WTC11 (cell line): Measurements from ENCODE around the gene CDPF1. TPM values are rescaled to one million over a fixed set of nuclear protein-coding genes. Genes with fewer than 3 reads are reported as not detected.

Experiments used
- ATF1 ChIP-seq: sonication (generic); formaldehyde crosslinking; IDR thresholded peaks from 2 replicates; pipeline ENCODE4 v1.8.1; 2023; ENCODE audit warnings: mild to moderate bottlenecking, moderate library complexity, missing genetic modification reagents
- ATF3 ChIP-seq: sonication (generic); formaldehyde crosslinking; conservative IDR thresholded peaks from 2 replicates; pipeline ENCODE4 v1.8.1; 2022; ENCODE audit warnings: mild to moderate bottlenecking, missing genetic modification reagents
- ATF6 ChIP-seq: sonication (generic); formaldehyde crosslinking; IDR thresholded peaks from 2 replicates; pipeline ENCODE4 v1.8.1; 2023; ENCODE audit warnings: mild to moderate bottlenecking, missing genetic modification reagents
- E2F5 ChIP-seq: sonication (generic); formaldehyde crosslinking; IDR thresholded peaks from 2 replicates; pipeline ENCODE4 v1.8.1; 2022; ENCODE audit warnings: mild to moderate bottlenecking, moderate library complexity, missing genetic modification reagents
- ELF4 ChIP-seq: sonication (generic); formaldehyde crosslinking; IDR thresholded peaks from 2 replicates; pipeline ENCODE4 v1.8.1; 2022; ENCODE audit warnings: low read depth, mild to moderate bottlenecking, moderate library complexity, missing genetic modification reagents
- FOXP4 ChIP-seq: sonication (generic); formaldehyde crosslinking; IDR thresholded peaks from 2 replicates; pipeline ENCODE4 v1.8.0; 2022; ENCODE audit warnings: mild to moderate bottlenecking, missing genetic modification reagents
- GABPB1 ChIP-seq: sonication (generic); formaldehyde crosslinking; IDR thresholded peaks from 2 replicates; pipeline ENCODE4 v1.8.1; 2023; ENCODE audit warnings: mild to moderate bottlenecking, missing genetic modification reagents
- JAZF1 ChIP-seq: fragments of 250-450 bp; sonication (Bioruptor Pico); IDR thresholded peaks from 2 replicates; pipeline ENCODE4 v1.9.0; 2021; ENCODE audit warnings: moderate library complexity, mild to moderate bottlenecking, inconsistent platforms
- JUN ChIP-seq: sonication (generic); formaldehyde crosslinking; IDR thresholded peaks from 2 replicates; pipeline ENCODE4 v1.8.0; 2023; ENCODE audit warnings: mild to moderate bottlenecking, missing genetic modification reagents
- KAT7 ChIP-seq: sonication (generic); formaldehyde crosslinking; IDR thresholded peaks from 2 replicates; pipeline ENCODE4 v1.8.1; 2023; ENCODE audit warnings: missing genetic modification reagents, mild to moderate bottlenecking, borderline replicate concordance
- MAX ChIP-seq: sonication (generic); formaldehyde crosslinking; IDR thresholded peaks from 2 replicates; pipeline ENCODE4 v1.8.0; 2022; ENCODE audit warnings: mild to moderate bottlenecking, missing genetic modification reagents
- MYBL2 ChIP-seq: sonication (generic); formaldehyde crosslinking; IDR thresholded peaks from 2 replicates; pipeline ENCODE4 v1.8.1; 2023; ENCODE audit warnings: mild to moderate bottlenecking, moderate library complexity, missing genetic modification reagents
- NFYB ChIP-seq: sonication (generic); formaldehyde crosslinking; conservative IDR thresholded peaks from 2 replicates; pipeline ENCODE4 v1.8.0; 2022; ENCODE audit warnings: low read depth, missing genetic modification reagents
- NR2C2 ChIP-seq: sonication (generic); formaldehyde crosslinking; IDR thresholded peaks from 2 replicates; pipeline ENCODE4 v1.8.0; 2022; ENCODE audit warnings: mild to moderate bottlenecking, missing genetic modification reagents
- NR3C1 ChIP-seq: sonication (generic); formaldehyde crosslinking; conservative IDR thresholded peaks from 2 replicates; pipeline ENCODE4 v1.8.1; 2023; ENCODE audit warnings: low read depth, mild to moderate bottlenecking, missing genetic modification reagents
- PRDM15 ChIP-seq: sonication (generic); formaldehyde crosslinking; IDR thresholded peaks from 2 replicates; pipeline ENCODE4 v1.8.0; 2022; ENCODE audit warnings: missing genetic modification reagents
- PREB ChIP-seq: sonication (generic); formaldehyde crosslinking; IDR thresholded peaks from 2 replicates; pipeline ENCODE4 v1.8.1; 2022; ENCODE audit warnings: mild to moderate bottlenecking, missing genetic modification reagents, moderate library complexity, borderline replicate concordance
- SMAD3 ChIP-seq: sonication (generic); formaldehyde crosslinking; IDR thresholded peaks from 2 replicates; pipeline ENCODE4 v1.8.0; 2022; ENCODE audit warnings: missing genetic modification reagents, mild to moderate bottlenecking, borderline replicate concordance
- SOX15 ChIP-seq: fragments of 250-450 bp; sonication (Bioruptor Pico); IDR thresholded peaks from 2 replicates; pipeline ENCODE4 v1.9.0; 2021; ENCODE audit warnings: mild to moderate bottlenecking
- SP1 ChIP-seq: sonication (generic); formaldehyde crosslinking; conservative IDR thresholded peaks from 2 replicates; pipeline ENCODE4 v1.8.1; 2022; ENCODE audit warnings: missing genetic modification reagents
- TEAD4 ChIP-seq: sonication (generic); formaldehyde crosslinking; IDR thresholded peaks from 2 replicates; pipeline ENCODE4 v1.8.0; 2022; ENCODE audit warnings: mild to moderate bottlenecking, missing genetic modification reagents
- USF1 ChIP-seq: sonication (generic); formaldehyde crosslinking; IDR thresholded peaks from 2 replicates; pipeline ENCODE4 v1.8.0; 2022; ENCODE audit warnings: mild to moderate bottlenecking, missing genetic modification reagents
- ZNF219 ChIP-seq: sonication (generic); formaldehyde crosslinking; IDR thresholded peaks from 2 replicates; pipeline ENCODE4 v1.8.0; 2023; ENCODE audit warnings: missing genetic modification reagents, mild to moderate bottlenecking, borderline replicate concordance
- ZNF232 ChIP-seq: sonication (generic); formaldehyde crosslinking; IDR thresholded peaks from 2 replicates; pipeline ENCODE4 v1.8.0; 2022; ENCODE audit warnings: mild to moderate bottlenecking, missing genetic modification reagents
- ZNF281 ChIP-seq: sonication (generic); formaldehyde crosslinking; IDR thresholded peaks from 2 replicates; pipeline ENCODE4 v1.8.0; 2023; ENCODE audit warnings: mild to moderate bottlenecking, missing genetic modification reagents
- total RNA-seq: library from RNA; stranded (reverse); gene quantifications from 3 replicates; pipeline ENCODE4 v1.2.3, GENCODE V29; 2021

The CDPF1 gene
- total RNA-seq, 1 experiment from 2014 or later: 11.5 TPM

GRCh38 chr22:46250035-46250782, at the start of gene CDPF1 (continued):
- TF ChIP-seq NFYB: peak; percentile 52
- TF ChIP-seq ELF4 (CRISPR knock-in tag): peak; percentile 97
- TF ChIP-seq GABPB1 (CRISPR knock-in tag): peak; percentile 71
- TF ChIP-seq PRDM15 (CRISPR knock-in tag): peak; percentile 54; the same call in 1 of the 2 replicates
- TF ChIP-seq SOX15 (CRISPR knock-in tag): no peak
- peak; percentile 83; the same call in 1 of the 2 replicates for TF ChIP-seq SMAD3
- TF ChIP-seq ATF6: no peak
- TF ChIP-seq E2F5 (CRISPR knock-in tag): peak; percentile 95
- 0 out of 2 replicates have a peak, but pooled peaks have one; percentile 57 for TF ChIP-seq ZNF281 (CRISPR knock-in tag)
- peak; percentile 95 for TF ChIP-seq JUN (CRISPR knock-in tag)
- peak; percentile 92 for TF ChIP-seq FOXP4 (CRISPR knock-in tag)
- TF ChIP-seq SP1 (CRISPR knock-in tag): peak; percentile 93
- TF ChIP-seq MYBL2: peak; percentile 93
- TF ChIP-seq USF1 (CRISPR knock-in tag): peak; percentile 78
- TF ChIP-seq NR2C2 (CRISPR knock-in tag): no peak
- TF ChIP-seq ATF3: no peak
- peak; percentile 80; the same call in 1 of the 2 replicates for TF ChIP-seq PREB (CRISPR knock-in tag)
- TF ChIP-seq NR3C1 (CRISPR knock-in tag): no peak; the same call in 1 of the 2 replicates
- peak; percentile 80; the same call in 1 of the 2 replicates for TF ChIP-seq TEAD4 (CRISPR knock-in tag)
- TF ChIP-seq ATF1 (CRISPR knock-in tag): no peak; the same call in 1 of the 2 replicates
- TF ChIP-seq JAZF1: no peak
- peak; percentile 98 for TF ChIP-seq MAX (CRISPR knock-in tag)
- TF ChIP-seq ZNF232: peak; percentile 88; the same call in 1 of the 2 replicates
- peak; percentile 95 for TF ChIP-seq ZNF219 (CRISPR knock-in tag)
- peak; percentile 85 for TF ChIP-seq KAT7 (CRISPR knock-in tag)
